ENCODE results near the gene FSD1.
"Not testable (repeated sequence)": the region's sequence is repeated elsewhere in the genome, so short reads cannot be mapped to it uniquely, and the experiment has no call there.

The FSD1 gene

DNA sequence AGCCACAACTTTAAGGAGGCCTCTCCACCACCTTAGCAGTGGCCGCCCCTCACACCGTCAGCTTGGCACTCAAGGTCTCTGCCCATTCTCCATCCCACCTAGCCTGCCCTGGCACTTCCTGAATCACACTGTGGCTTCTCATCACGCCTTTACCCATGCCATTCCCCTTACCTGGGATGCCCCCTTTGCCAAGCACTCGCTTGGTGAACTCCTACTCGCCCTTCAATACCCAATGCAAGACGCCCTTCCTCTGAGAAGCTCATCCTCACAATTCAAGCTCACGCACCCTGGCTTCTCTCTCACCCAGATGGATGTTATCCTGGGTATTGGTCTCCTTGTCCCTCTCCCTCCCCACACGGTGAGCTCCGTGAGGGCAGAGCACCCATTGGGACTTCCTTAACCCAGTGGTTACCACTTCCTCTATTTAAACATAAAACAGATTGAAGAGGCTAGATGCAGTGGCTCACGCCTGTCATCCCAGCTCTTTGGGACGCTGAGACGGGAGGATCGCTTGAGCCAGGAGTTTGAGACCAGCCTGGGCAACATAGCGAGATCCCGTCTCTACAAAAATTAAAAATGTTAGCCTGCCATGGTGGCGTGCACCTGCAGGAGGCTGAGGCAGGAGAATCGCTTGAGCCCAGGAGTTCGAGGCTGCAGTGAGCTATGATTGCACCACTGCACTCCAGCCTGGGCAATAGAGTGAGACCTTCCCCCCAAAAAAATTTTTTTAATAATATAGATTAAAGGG, 38.0 kb upstream of the FSD1 start:
- TF ChIP-seq, protein P1, sequence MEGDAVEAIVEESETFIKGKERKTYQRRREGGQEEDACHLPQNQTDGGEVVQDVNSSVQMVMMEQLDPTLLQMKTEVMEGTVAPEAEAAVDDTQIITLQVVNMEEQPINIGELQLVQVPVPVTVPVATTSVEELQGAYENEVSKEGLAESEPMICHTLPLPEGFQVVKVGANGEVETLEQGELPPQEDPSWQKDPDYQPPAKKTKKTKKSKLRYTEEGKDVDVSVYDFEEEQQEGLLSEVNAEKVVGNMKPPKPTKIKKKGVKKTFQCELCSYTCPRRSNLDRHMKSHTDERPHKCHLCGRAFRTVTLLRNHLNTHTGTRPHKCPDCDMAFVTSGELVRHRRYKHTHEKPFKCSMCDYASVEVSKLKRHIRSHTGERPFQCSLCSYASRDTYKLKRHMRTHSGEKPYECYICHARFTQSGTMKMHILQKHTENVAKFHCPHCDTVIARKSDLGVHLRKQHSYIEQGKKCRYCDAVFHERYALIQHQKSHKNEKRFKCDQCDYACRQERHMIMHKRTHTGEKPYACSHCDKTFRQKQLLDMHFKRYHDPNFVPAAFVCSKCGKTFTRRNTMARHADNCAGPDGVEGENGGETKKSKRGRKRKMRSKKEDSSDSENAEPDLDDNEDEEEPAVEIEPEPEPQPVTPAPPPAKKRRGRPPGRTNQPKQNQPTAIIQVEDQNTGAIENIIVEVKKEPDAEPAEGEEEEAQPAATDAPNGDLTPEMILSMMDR (conservative IDR thresholded peaks at IDR 0.05; ENCODE audit: low read length): no peak
- no peak overlapping the region for H3K4me3 ChIP-seq (ENCODE audit: low read length)
- DNase-seq (ENCODE audit: low read depth): no peak

DNA sequence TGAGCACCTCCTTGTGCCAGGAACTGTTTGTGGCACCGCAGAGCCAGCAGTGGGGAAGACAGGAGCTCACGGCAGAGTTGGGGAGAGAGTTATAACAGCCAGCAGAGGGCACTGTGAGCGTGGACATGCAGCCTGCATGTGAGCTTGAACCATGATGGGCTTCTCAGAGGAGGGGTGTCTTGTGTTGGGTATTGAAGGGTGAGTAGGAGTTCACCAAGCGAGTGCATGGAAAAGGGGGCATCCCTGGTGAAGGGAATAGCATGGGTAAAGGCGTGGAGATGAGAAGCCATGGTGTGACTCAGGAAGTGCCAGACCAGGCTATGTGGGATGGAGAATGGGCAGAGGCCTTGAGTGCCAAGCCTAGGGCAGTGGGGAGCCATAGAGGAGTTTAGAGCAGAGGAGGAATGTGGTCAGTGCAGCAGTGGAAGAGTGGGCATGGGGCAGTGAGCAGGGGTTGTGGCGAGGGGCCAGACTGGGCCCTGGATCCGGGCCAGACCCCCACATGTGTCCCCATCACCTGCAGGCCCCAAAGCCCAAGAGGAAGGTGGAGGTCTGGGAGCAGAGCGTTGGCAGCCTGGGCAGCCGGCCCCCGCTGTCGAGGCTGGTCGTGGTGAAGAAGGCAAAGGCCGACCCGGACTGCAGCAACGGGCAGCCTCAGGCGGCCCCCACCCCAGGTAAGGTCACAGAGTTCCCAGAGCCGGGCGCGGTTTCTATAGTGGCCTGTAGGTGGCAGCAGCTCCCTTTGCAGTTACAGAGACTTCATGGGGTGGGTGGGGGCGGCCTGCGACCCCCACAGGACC, 37.1 kb upstream of the FSD1 start:
- peak; percentile 21 for DNase-seq (ENCODE audit: low read depth)
- TF ChIP-seq, protein P1 (conservative IDR thresholded peaks at IDR 0.05; ENCODE audit: low read length): peak; percentile 70
- no peak overlapping the region for H3K4me3 ChIP-seq (ENCODE audit: low read length)

DNA sequence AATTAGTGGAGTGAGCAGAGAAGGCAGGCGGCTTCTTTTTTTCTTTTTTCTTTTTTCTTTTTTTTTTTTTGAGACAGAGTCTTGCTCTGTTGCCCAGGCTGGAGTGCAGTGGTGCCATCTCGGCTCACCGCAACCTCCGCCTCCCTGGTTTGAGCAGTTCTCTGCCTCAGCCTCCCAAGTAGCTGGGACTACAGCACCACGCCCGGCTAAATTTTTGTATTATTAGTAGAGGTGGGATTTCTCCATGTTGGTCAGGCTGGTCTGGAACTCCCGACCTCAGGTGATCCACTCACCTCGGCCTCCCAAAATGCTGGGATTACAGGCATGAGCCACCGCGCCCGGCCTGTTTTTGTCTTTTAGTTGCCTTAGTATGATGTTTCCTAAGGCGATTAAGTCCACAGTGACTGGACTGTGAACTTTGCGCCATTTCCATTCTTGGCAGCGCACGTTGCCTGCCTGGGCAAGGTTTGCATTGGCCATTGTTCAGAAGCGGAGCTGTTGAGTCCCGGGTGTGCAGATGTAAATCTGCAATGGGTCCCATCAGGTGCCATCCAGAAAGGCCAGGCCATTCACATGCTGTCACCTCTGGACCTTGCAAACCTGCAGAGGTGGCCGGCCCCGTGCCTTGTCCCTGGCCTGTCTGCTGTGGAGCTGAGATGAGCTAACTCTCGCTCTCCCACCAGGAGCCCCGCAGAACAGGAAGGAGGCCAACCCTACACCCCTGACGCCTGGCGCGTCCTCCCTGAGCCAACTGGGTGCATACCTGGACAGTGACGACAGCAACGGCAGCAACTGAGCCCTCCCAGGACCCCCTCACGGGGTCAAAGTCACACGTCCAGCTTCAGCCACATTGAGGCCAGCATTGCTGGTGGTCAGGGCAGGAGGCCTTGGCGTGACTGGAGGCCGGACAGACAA, 36.2 kb upstream of the FSD1 start:
- DNase-seq (ENCODE audit: low read depth): no peak
- TF ChIP-seq, protein P1 (conservative IDR thresholded peaks at IDR 0.05; ENCODE audit: low read length): no peak
- no peak overlapping the region for H3K4me3 ChIP-seq (ENCODE audit: low read length)

DNA sequence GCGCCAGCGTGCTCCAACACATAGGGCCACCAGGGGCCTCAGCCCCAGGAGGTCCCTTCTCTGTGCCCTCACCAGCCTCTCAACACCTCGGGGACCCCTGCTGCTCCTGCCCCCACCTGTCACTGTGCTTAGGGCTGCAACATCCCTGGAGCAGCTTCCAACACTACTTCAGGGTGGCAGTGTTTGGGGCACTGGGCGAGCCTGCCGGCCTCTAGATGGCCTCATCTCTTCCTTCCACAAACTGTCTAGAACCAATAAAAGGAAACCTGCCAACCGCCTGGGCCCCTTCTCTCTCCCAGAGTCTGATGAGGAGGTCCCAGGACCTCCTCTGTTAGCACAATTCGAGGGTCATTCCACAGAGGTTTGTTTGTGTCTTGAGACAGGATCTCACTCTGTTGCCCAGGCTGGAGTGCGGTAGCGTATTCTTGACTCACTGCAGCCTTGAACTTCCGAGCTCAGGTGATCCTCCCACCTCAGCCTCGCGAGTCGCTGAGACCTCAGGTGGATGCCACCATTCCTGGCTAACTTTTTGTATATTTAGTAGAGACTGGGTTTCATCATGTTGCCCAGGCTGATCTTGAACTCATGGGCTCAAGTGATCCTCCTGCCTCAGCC, 35.5 kb upstream of the FSD1 start:
- no peak overlapping the region for H3K4me3 ChIP-seq (ENCODE audit: low read length)
- TF ChIP-seq, protein P1 (conservative IDR thresholded peaks at IDR 0.05; ENCODE audit: low read length): no peak
- DNase-seq (ENCODE audit: low read depth): no peak

DNA sequence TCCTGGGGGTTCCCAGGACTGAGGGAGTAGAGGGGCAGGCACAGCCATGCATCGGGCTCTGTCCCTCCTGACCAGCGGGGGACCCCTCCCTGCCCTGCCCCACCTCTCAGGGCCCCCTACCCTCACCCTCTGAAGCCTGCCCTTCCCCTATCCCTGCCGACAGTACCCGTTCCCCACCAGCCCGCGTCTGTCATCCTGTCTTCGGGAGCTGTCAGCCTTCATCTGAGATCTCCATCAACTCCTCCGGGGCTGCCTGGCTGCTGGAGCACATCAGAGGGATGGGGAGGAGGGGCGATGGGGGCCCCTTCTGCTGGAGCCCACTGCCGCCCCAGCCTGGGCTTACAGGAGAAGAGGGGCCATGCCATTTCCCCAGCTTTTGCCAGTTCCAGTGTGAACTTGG, 31.5 kb upstream of the FSD1 start:
- DNase-seq (ENCODE audit: low read depth): no peak
- H3K4me3 ChIP-seq (ENCODE audit: low read length): no peak overlapping the region
- TF ChIP-seq, protein P1 (conservative IDR thresholded peaks at IDR 0.05; ENCODE audit: low read length): no peak

DNA sequence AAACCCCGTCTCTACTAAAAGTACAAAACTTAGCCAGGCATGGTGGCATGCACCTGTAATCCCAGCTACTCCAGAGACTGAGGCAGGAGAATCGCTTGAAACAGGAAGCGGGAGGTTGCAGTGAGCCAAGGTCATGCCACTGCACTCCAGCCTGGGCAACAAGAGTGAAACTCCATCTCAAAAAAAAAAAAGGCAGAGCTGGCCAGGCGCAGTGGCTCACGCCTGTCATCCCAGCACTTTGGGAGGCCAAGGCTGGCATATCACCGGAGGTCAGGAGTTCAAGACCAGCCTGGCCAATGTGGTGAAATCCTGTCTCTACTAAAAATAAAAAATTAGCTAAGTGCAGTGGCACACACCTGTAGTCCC, 30.1 kb upstream of the FSD1 start:
- not testable (repeated sequence) for DNase-seq (ENCODE audit: low read depth); H3K4me3 ChIP-seq (ENCODE audit: low read length)

DNA sequence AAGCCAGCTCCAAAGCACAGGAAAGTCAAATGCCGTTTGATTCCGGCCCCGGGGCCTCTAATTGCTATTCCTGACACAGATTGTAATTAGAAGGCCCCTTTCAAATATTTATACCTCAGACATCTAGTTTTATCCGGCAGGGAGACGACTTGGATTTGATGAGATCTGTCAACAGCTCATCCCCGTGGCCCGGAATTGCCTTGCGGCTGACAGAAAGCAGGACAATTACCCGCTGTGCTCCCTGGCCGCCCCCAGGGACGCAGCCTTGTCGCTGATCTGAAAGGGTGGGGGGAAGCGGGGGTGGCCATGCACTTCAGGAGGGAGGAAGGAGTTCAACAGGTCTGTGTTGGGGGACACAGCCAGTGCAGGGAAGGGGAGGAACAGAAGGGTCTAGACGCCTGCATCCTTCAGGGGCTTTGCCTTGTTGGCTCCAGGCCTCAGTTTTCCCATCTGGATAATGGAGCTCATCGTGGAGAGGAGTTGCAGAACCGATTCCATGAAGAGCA, 27.2 kb upstream of the FSD1 start:
- no peak overlapping the region for H3K4me3 ChIP-seq (ENCODE audit: low read length)
- TF ChIP-seq, protein P1 (conservative IDR thresholded peaks at IDR 0.05; ENCODE audit: low read length): no peak
- DNase-seq (ENCODE audit: low read depth): no peak
